CD4-positive, alpha-beta T cell treated with Interferon alpha-2 for 1 hour (primary cell): ENCODE results near the gene TRIM63.

Source experiments
- DNase-seq, 2 donors: peaks; one replicate each; pipeline ENCODE4 v3.0.0-alpha.2; 2020 to 2022

The TRIM63 gene

DNA sequence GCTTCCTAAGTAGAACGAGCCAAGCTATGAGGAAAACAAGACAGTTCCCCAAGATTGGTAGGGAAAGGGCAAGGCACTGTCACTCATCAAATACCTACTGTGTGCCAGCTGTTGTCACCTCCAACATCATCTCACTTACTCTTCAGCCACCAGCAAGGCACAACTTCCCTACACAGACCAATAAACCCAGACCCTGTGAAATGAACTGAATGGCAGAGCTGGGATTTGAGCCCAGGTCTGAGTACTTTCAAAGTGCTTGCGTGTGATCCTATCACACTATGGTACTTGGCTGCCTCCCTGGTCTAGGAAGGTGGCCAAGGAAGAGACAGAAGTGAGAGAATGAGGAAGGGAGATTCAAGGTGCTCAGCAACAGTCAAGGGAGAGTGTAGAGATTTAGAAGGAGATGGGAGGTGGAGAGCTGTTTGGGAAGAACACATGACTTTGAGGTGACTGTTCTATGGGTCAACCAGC lies 16.7 kb upstream of the TRIM63 start:
- DNase-seq, result no peak

- DNase-seq, result no peak
These were observed 15.8 kb upstream of the TRIM63 start for GRCh38 chr1:26083208-26083607.

DNA sequence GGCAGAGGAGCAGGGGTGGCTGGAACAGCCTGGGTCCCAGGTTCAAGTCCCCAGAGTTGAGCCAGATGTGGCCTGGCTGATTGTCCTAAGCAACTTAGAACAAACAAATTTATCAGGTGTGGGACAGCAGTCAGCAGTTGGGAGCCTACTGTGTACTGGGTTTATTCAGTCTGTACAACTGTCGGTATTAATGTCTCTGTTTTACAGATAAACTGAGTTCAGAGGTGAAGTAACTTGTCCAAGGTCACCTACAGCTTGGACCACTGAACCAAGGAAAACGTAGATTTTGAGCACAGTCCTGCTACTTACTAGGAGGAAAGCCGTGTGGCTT lies 14.6 kb upstream of the TRIM63 start:
- no peak for DNase-seq

- no peak for DNase-seq
These were observed 14.0 kb upstream of the TRIM63 start for GRCh38 chr1:26081267-26082019.

DNA sequence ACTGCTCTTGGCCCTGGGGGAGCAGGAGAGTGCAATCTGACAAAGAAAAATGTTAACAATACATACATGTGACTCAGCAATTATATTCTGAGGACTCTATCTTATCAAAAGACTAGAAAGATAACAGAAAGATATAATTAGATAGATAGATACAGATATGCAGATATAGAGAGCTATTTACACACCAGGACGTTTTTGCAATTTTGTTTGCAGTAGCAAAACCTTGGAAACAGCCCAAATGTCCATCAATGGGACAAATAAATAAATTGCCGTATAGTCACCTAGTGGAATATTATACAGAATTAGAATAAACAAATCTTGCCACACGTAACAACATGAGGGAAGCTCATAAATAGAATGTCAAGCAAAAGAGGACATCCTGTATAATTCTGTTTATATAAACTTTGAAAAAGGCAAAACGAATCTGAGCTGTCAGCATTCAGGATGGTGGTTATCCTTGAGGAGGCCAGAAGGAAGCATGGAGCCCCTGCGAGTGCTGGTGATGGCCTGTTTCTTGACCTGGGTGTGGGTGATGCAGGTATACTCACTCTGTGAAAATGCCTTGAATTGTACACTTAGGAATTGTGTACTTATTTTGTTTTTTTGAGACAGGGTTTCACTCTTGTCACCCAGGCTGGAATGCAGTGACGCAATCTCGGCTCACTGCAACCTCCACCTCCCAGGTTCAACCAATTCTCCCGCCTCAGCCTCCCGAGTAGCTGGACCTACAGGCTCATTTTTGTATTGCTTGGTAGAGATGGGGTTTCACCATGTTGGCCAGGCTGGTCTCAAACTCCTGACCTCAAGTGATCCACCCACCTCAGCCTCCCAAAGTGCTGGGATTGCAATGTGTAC lies 12.8 kb upstream of the TRIM63 start:
- no peak for DNase-seq

GRCh38 chr1:26079178-26079563 lies 11.7 kb upstream of the TRIM63 start:
- DNase-seq, result no peak

DNA sequence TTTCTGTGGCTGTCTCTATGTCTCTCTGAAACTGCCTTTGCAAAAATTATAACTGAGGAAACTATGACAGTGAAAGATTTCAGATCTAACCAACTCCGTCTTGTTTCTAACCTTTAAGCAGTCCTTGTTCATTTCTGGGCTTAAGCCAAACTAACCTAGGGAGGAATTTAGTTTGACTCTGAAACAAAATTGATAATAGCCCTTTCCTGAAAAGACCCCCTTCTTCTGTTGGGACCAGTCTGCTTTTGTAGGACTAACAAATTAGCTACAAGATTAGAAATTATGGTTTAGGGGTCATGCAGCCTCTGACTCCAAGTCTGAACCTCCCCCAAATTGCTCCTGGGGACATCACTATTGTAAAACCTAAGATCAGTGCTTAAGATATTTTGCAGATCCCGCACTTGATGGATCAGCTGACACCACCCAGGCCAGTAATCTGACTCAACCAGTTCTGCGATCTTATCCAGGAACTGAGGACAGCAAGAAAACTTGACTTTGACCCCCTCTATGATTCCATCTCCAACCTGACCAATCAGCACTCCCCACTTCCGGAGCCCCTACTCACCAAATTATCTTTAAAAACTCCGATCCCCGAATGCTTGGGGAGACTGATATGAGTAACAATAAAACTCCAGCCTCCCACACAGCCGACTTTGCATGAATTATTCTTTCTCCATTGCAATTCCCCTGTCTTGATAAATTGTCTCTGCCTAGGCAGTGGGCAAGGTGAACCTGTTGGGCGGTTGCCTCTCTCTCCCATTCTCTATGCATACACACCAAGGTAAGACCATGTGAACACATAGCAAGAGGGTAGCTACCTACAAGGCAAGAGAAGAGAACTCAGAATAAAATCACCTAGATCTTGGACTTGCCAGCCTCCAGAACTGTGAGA lies 11.1 kb upstream of the TRIM63 start:
- no peak for DNase-seq

GRCh38 chr1:26077524-26077923 lies 10.1 kb upstream of the TRIM63 start:
- DNase-seq, result no peak

DNA sequence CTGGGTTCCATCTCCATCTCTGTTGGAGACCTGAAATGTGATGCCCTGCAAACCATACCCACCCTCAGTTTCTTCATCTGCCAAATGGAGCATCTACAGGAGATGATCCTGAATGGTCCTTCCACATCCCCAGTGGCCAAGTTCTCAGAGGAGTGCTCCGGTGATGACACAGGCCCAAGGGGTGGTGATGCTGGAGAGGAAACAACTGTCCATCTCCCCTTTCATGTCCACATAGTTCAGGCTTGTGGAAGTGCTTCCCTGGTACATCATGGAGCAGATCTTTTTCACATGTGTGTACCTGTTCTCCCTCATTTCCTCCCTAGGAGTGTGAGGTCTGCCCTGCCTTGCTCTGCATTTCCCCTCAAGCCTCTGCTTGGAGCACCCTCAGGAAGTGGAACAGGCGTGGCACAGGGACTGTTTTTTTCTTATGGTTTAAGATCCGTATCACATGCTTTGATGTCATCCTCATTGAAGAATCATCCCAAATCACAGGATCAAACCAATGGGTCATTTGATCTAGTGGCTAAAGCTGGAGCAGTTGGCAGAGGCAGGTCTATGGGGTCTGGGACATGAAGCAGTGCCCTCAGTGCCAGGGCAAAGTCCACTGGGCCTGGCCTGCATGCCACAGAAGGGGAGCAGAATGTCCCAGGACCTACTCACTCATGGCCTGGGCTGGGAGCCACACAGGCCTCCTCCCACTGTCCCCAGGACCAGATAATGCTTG lies 8.2 kb upstream of the TRIM63 start:
- no peak for DNase-seq

- no peak for DNase-seq
These were observed 4.9 kb upstream of the TRIM63 start for GRCh38 chr1:26072305-26072704.

DNA sequence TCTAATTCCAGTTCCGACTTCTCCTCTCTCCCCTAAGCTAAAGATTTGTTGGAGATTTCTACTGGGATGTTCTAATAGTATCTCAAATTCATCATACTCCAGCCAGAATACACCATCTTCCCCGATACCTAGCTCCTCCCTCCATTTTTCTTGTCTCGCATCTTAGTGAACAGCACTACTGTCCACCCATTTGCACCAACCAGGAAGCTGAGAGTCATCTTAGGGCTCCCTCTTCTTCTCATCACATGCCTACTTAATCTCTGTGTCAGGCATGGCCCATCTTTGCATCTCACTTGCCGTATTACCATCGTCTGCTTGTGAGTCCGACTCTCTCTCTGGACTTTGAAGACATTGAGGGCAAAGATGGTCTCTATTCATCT lies 3.5 kb upstream of the TRIM63 start:
- DNase-seq, result no peak

GRCh38 chr1:26070296-26070962 lies 3.0 kb upstream of the TRIM63 start:
- no peak for DNase-seq

DNA sequence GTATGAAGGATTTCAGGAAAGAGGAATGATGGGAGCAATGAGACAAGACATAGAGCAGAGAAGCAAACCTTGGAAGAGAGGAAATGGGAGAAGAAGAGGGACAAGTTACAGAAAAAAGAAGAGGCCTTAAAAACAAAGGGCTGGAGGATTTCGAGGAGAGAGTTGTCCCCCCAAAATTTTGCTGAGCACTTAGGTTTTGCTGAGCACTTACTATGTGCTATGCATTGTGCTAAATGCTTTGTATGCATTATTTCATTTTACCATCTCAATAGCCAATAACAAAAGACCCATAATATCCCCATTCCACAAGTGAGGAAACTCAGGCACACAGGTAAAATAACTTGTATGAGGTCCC lies 2.5 kb upstream of the TRIM63 start:
- no peak for DNase-seq

DNA sequence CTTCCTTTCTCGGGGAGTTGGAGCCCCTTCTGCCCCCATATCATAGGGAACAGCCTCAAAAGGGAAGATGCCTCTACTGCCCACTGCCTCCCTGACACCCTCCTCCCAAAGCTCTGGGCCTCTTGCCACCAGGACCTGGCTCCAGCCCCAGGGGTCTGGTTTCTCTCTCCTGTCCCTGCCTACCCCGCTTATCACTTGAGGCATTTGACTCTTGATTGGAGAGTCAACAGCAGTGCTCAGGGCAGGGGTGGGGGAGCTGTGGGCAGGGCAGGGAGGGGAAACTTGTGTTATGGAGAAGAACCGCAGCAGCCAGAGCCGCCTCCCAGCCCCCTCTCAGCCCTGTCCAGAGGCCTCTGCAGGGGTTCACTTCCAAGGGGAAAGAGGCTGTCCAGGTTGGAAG lies 573 bp downstream of the TRIM63 start:
- DNase-seq, result no peak

DNA sequence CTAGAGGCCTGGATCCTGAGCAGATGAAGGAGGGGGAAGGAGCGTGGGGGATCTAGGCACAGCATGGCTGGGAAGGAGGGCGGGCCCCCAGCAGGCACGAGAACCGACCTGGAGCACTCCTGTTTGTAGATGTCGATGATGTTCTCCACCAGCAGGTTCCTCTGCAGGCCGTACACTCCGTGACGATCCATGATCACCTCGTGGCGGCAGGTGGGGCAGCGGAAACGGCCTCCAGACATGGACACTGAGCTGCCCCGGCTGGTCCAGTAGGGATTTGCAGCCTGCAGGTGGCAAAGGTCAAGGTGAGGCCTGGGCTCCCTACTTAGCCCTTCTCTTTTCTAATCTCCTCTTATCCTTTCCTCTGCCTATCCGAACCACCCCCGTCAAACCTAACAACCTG lies 1.3 kb downstream of the TRIM63 start:
- DNase-seq, result no peak

DNA sequence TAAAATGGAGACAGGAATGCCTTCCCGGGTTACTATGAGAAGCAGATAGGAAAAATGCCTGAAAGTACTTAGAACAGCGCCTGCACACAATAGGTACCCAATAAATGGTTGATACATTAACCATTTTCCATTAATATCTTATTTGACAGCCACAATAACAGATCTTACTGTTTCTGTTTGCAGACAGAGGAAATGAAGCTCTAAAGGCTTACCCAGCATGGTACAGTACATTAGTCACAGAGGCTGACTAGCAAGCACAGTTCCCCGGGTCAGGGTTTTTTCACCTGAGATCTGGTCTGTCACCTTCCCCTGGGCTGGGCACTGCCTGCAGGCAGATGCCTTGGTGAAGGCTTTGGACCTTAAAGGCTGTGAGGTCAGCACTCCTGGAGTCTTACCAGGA lies 2.9 kb downstream of the TRIM63 start:
- no peak for DNase-seq

DNA sequence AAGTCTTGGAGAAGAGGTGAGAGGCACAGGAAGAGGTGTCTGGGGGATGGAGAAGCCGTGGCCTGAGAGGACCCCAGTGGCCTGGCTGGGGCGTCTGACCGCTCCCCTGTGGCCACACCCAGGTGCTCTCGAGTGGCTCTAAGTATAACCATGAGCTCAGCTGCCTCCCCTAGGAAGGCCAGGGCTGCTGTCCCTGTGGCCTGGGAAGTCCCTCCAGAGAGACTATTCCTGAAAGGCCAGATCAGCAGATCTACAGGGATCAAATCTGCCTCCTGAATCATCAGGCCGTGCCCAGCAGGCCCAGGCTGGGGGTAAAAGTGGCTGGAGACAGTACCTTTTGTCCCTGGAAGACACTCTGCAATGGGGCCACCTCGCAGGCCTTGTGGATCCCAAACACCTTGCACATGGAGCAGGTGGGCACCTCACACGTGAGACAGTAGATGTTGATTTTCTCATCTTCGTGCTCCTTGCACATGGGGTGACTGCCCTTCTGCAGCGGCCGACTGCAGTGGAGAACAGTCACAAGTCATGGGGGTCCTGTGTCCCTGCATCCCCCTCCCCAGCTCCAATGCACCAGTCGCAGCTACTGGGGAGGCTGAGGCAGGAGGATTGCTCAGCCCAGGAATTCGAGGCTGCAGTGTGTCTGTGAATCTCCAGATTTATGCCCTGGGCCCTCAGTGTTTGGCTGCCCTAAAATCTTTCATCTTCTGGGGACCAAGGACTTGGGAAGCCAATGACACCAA lies 6.4 kb downstream of the TRIM63 start:
- no peak for DNase-seq

DNA sequence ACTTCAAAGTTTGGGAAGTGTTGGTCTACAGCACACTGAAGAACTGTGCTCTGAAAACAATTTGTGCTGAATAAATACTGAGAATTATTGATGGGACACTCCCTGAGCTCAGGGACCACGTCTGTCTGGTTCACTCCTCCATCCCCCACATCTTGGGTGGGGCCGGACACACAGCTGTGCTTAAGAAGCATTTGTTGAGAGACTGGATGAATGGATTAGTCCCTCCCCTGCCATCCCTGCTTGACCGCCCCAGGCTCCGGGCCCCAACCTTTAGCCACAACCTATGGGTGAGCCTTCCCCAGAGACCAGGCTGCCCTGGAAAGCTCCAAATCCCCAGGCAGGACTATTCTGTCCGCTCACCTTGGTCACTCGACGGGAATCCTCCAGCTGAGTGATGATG lies 7.5 kb downstream of the TRIM63 start:
- DNase-seq, result no peak

GRCh38 chr1:26058052-26058595 lies 9.3 kb downstream of the TRIM63 start:
- no peak for DNase-seq

DNA sequence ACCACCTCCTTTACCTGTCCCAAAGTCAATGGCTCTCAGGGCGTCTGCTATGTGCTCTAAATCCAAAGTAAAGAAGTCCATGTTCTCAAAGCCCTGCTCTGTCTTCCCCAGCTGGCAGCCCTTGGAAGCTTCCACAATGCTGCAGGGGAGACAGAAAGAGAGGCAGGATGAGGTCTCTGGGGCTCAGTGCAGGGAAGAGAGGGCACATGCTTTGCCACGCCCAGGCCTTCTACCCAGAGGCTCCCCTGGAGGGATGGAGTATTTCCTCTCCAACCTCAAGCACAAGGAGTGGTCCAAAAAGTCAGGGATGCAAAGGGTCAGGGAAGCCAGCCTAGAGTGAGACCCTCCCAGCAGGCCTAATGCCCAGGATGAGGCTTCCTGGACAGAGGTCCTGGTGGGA lies 10.2 kb downstream of the TRIM63 start:
- no peak for DNase-seq

DNA sequence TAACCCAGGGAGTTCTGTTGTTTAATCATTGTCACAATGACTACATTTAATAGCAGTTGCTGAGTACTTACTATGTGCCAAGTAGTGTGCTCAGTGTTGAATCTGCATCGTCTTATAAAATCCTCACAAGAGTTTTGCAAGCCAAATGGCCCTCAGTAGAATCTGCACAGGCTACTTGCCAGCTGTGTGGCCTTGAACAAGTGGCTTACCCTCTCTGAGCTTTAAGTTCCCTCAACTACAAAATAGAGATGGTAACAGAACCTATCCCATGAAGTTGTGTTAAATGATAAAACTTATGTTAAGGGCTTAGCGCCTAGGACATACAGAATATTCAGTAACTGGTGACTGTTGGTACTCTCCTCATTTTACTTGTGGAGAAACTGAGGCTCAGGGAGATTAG lies 12.4 kb downstream of the TRIM63 start:
- no peak for DNase-seq
